Psoas muscle (tissue), 8 donors: ENCODE results near the gene PSMB7. TPM values are rescaled to one million over a fixed set of nuclear protein-coding genes. Genes with fewer than 3 reads are reported as not detected.

Experiments used
- ATAC-seq, 4 donors: fragments of 200-7000 bp; cut with Tn5 transposase; one replicate each; pipeline ENCODE4 v1.9.1; 2020; ENCODE audit warnings: moderate library complexity in 3 of 4, mild to moderate bottlenecking in 2 of 4
- DNase-seq, 2 donors: peaks; one replicate each; pipeline ENCODE4 v3.0.0-alpha.2; 2020
- H3K27ac ChIP-seq: fragments of 200-600 bp; one replicate; pipeline ENCODE4 v1.8.0; 2022
- H3K27me3 ChIP-seq, 3 donors: fragments of 200-600 bp in 1 of 3; one replicate each; pipeline versions ENCODE4 v1.6.1 to v1.8.0; 2013 to 2022; ENCODE audit warnings: low read length in 2 of 3, mild to moderate bottlenecking in 2 of 3, moderate library complexity in 1 of 3; ENCODE audit not compliant: insufficient read depth in 3 of 3
- H3K36me3 ChIP-seq, 2 donors: fragments of 200-600 bp in 1 of 2; one replicate each; pipeline versions ENCODE4 v1.6.1 to v1.8.0; 2013 to 2022; ENCODE audit warnings: low read depth in 1 of 2, mild to moderate bottlenecking in 1 of 2, moderate library complexity in 1 of 2; ENCODE audit not compliant: insufficient read depth in 1 of 2
- H3K4me1 ChIP-seq: fragments of 200-600 bp; one replicate; pipeline ENCODE4 v1.8.0; 2022
- H3K4me3 ChIP-seq: fragments of 200-600 bp; one replicate; pipeline ENCODE4 v1.8.0; 2022; ENCODE audit warnings: mild to moderate bottlenecking
- H3K9me3 ChIP-seq: fragments of 200-600 bp; one replicate; pipeline ENCODE4 v1.8.0; 2022
- CTCF ChIP-seq: fragments of 200-600 bp; IDR thresholded peaks from one replicate; pipeline ENCODE4 v1.8.0; 2022; ENCODE audit warnings: antibody characterized with exemption
- WGBS, 3 donors: extraction: QIAGEN DNeasy Blood & Tissue Kit; methylation state at CpG; one replicate each; pipeline versions ENCODE4 v1.1.6 to v1.1.7; 2013; 5-methylcytosine and 5-hydroxymethylcytosine counted together
- intact Hi-C, 2 donors: fragments of 100-400 bp; cut with DNase I; formaldehyde crosslinking; loops; one replicate each; pipeline versions ENCODE4 v1.11.0 to v1.14.2; 2022
- polyA plus RNA-seq, 3 donors: library from polyadenylated mRNA; stranded (reverse); fragments of 200-250 nt; gene quantifications; one replicate each; pipeline ENCODE4 v1.2.3, GENCODE V29; 2013
- total RNA-seq, 4 donors: library from RNA; stranded (reverse); fragmentation: NEBNext Ultra II Directional in 2 of 4; extraction: Animal tissue kit (Norgen Biotek cat#: 25700) in 2 of 4; gene quantifications; one replicate each; pipeline versions ENCODE4 v1.2.1 to v1.2.4, GENCODE V29; 2021 to 2023
- donor health status: healthy with polysubstance abuse.
- donor health status: DM: no; HTN: no; CAD: no; lungs with moderate emphysema.
- donor health status: Bipolar disorder and iron deficiency.
- donor health status: healthy.
- donor health status: DM: yes; HTN: yes; CAD: no.
- donor health status: DM: no; HTN: no; CAD: no.
- donor health status: DM: no; HTN: no; CAD: no.
- donor health status: DM: yes; HTN: yes; CAD: no.

Gene PSMB7
- total and polyA plus RNA-seq, 7 donors = 144 to 421 (median 189) TPM

GRCh38 chr9:124411514-124412227 is 3.6 kb downstream of the PSMB7 start:
- Histone ChIP-seq H3K4me3 (no peak overlapping the region), H3K4me1 (peaks cover 12% of the 10 kb centered on the region), H3K27me3 (no peaks in the 10 kb centered on the region), H3K36me3 (peaks cover 24 to 72% of the 10 kb centered on the region in 2 donors), H3K27ac (no peak overlapping the region), H3K9me3 (no peaks in the 10 kb centered on the region)
- intact Hi-C loops = no loop called here
- ATAC-seq = no peak
- DNase-seq = no peak
- WGBS, 3 donors = 71 to 86% (median 81%) methylated on average over 5 of the region's 5 CpGs
- TF ChIP-seq CTCF = no peak

DNA sequence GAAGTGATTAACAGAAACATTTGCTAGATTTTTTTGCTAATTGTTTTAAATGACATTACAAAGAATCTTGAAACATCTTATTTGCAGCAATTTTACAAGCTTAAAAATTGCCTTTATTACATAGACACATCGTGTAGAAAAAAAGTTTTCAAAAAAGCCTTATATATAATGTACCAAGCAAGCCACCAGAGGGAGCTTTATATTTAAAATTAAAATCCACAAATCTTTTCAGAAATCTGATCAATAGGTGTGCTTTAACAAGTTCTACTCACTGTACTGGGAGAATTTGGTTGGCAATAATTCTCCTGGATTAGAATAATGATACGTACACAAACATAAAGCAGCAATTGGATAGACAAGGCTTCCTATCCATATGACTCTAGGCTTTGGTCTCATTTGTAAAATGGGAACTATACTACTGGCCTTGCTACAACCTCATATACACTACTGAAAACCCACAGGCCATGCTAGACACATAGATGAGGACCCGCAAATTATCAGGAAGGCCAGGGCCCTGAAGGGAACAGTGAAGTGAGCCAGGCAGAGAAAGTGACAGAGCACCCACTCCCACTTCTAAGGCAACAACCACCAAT is 4.8 kb downstream of the PSMB7 start:
- Histone ChIP-seq H3K4me3 (no peak overlapping the region), H3K27me3 (no peaks in the 10 kb centered on the region), H3K9me3 (no peaks in the 10 kb centered on the region), H3K27ac (no peak overlapping the region), H3K36me3 (peaks cover 24 to 83% of the 10 kb centered on the region in 2 donors), H3K4me1 (peaks cover 12% of the 10 kb centered on the region)
- DNase-seq (no peak), ATAC-seq (no peak)
- intact Hi-C loops = no loop called here
- peak; percentile 29 for TF ChIP-seq CTCF
- WGBS, 3 donors = 62 to 66% (median 63%) methylated on average over 3 of the region's 3 CpGs

DNA sequence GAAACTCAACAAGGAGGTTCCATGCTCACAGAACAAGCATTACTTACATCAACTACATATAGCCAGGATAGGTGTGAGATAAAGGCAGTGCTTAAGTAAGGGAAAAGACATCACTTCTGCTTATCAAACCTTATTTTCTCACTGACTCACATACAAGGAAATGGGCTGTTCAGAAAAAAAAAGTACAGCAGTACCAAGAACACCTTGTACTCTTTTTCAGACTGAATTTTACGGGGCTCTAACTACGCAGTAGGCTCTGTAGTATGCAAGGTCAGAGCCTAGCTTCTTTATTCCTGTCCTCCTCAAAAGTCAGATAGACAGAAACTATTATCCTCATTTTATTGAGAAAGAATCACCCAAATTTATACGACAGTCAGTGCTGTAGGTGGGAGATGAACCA is 5.8 kb downstream of the PSMB7 start:
- H3K36me3 ChIP-seq = peaks cover 23 to 93% of the 10 kb centered on the region in 2 donors
- ATAC-seq (no peak), DNase-seq (no peak)
- H3K9me3 ChIP-seq = no peaks in the 10 kb centered on the region
- TF ChIP-seq CTCF = no peak
- H3K27me3 ChIP-seq = no peaks in the 10 kb centered on the region
- intact Hi-C loops = no loop called here
- H3K27ac ChIP-seq = no peak overlapping the region
- no peak overlapping the region for H3K4me3 ChIP-seq
- 71 to 99% (median 90%) methylated on average over 3 of the region's 3 CpGs for WGBS, 3 donors
- peaks cover 12% of the 10 kb centered on the region for H3K4me1 ChIP-seq

DNA sequence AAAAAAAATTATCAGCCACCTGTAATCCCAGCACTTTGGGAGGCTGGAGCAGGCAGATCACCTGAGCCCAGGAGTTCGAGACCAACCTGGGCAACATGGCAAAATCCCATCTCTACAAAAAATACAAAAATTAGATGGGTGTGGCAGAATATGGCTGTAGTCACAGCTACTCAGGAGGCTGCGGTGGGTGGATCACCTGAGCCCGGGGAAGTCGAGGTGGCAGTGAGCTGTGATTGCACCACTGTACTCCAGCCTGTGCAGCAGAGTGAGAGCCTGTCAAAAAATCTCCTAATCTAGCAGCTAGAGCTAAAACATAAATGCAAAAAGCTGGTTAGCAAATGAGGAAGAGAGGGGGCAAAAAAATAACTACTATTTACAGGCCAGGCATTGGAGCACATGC is 12.0 kb downstream of the PSMB7 start:
- DNase-seq (no peak), ATAC-seq (no peak)
- H3K4me1 ChIP-seq = peaks cover 35% of the 10 kb centered on the region
- no peaks in the 10 kb centered on the region for H3K27me3 ChIP-seq
- no peak overlapping the region for H3K27ac ChIP-seq
- peaks cover 3 to 71% of the 10 kb centered on the region in 2 donors for H3K36me3 ChIP-seq
- no peaks in the 10 kb centered on the region for H3K9me3 ChIP-seq
- no peak overlapping the region for H3K4me3 ChIP-seq
- intact Hi-C loops = no loop called here
- no peak for TF ChIP-seq CTCF
- WGBS, 3 donors = 95 to 98% (median 95%) methylated on average over 4 of the region's 4 CpGs
